SJCRH30 (cell line): ENCODE results near the gene TMEM232. TPM values are rescaled to one million over a fixed set of nuclear protein-coding genes. Genes with fewer than 3 reads are reported as not detected.

ENCODE experiments used
- DNase-seq, 2 experiments: peaks; one replicate each; pipeline ENCODE4 v3.0.0-alpha.2; 2015 to 2020
- H3K27ac ChIP-seq: fragments of 250-450 bp; sonication (Bioruptor Pico); 2 replicates; pipeline ENCODE4 v1.5.1; 2020; ENCODE audit warnings: mild to moderate bottlenecking, moderate library complexity
- H3K27me3 ChIP-seq: fragments of 250-450 bp; sonication (Bioruptor Pico); 2 replicates; pipeline ENCODE4 v1.5.1; 2020; ENCODE audit warnings: mild to moderate bottlenecking, moderate library complexity
- H3K36me3 ChIP-seq: fragments of 250-450 bp; sonication (Bioruptor Pico); 2 replicates; pipeline ENCODE4 v1.5.1; 2020; ENCODE audit warnings: mild to moderate bottlenecking, moderate library complexity
- H3K4me1 ChIP-seq: fragments of 250-450 bp; sonication (Bioruptor Pico); 2 replicates; pipeline ENCODE4 v1.5.1; 2020; ENCODE audit warnings: mild to moderate bottlenecking, moderate library complexity
- H3K4me3 ChIP-seq: fragments of 250-450 bp; sonication (Bioruptor Pico); 2 replicates; pipeline ENCODE4 v1.5.1; 2020; ENCODE audit warnings: mild to moderate bottlenecking, moderate library complexity
- H3K9me3 ChIP-seq: fragments of 250-450 bp; sonication (Bioruptor Pico); replicated peaks from 2 replicates; pipeline ENCODE4 v1.5.1; 2020; ENCODE audit warnings: mild to moderate bottlenecking, moderate library complexity
- total RNA-seq: library from RNA; depleted of rRNA; stranded (reverse); fragments of >200 nt; shearing (Covaris generic); gene quantifications from 2 replicates; pipeline ENCODE4 v1.2.3, GENCODE V29; 2014

The TMEM232 gene
- total RNA-seq, 1 experiment from 2014 or later = 0.97 TPM

GRCh38 chr5:110616009-110616408, 110.5 kb downstream of the TMEM232 start:
- Histone ChIP-seq H3K36me3 (no peaks in the 10 kb centered on the region), H3K27ac (no peak overlapping the region), H3K4me3 (no peak overlapping the region), H3K4me1 (no peaks in the 10 kb centered on the region), H3K9me3 (peaks cover 13% of the 10 kb centered on the region), H3K27me3 (peaks cover 3% of the 10 kb centered on the region; the same call in 1 of the 2 replicates)
- DNase-seq = no peak

- Histone ChIP-seq H3K4me3 (no peak overlapping the region), H3K9me3 (peaks cover 13% of the 10 kb centered on the region), H3K27me3 (peaks cover 3% of the 10 kb centered on the region; the same call in 1 of the 2 replicates), H3K4me1 (no peaks in the 10 kb centered on the region), H3K27ac (no peak overlapping the region), H3K36me3 (no peaks in the 10 kb centered on the region)
- DNase-seq = no peak
Measured at GRCh38 chr5:110612794-110613247, 113.7 kb downstream of the TMEM232 start.

- Histone ChIP-seq H3K4me1 (no peaks in the 10 kb centered on the region), H3K36me3 (no peaks in the 10 kb centered on the region), H3K4me3 (no peak overlapping the region), H3K9me3 (peaks cover 13% of the 10 kb centered on the region), H3K27ac (no peak overlapping the region), H3K27me3 (peaks cover 2% of the 10 kb centered on the region; the same call in 1 of the 2 replicates)
- DNase-seq = no peak
Measured at GRCh38 chr5:110611817-110612216, 114.7 kb downstream of the TMEM232 start.

GRCh38 chr5:110594866-110595265, 131.6 kb downstream of the TMEM232 start:
- Histone ChIP-seq H3K27me3 (no peaks in the 10 kb centered on the region), H3K36me3 (no peaks in the 10 kb centered on the region)

GRCh38 chr5:110590187-110590586, 136.3 kb downstream of the TMEM232 start:
- DNase-seq = peak; percentile 7 to 55
- H3K4me3 ChIP-seq = no peak overlapping the region
- no peaks in the 10 kb centered on the region for H3K27me3 ChIP-seq
- H3K4me1 ChIP-seq = no peaks in the 10 kb centered on the region
- no peaks in the 10 kb centered on the region for H3K9me3 ChIP-seq
- no peak overlapping the region for H3K27ac ChIP-seq
- H3K36me3 ChIP-seq = no peaks in the 10 kb centered on the region

More at GRCh38 chr5:110594866-110595265, 131.6 kb downstream of the TMEM232 start:
- no peaks in the 10 kb centered on the region for H3K4me1 ChIP-seq
- H3K9me3 ChIP-seq = no peaks in the 10 kb centered on the region
- DNase-seq = no peak
- no peak overlapping the region for H3K27ac ChIP-seq
- H3K4me3 ChIP-seq = no peak overlapping the region

GRCh38 chr5:110588286-110588980, 138.0 kb downstream of the TMEM232 start:
- no peaks in the 10 kb centered on the region for H3K4me1 ChIP-seq
- no peak overlapping the region for H3K27ac ChIP-seq
- H3K27me3 ChIP-seq = no peaks in the 10 kb centered on the region
- no peaks in the 10 kb centered on the region for H3K36me3 ChIP-seq
- no peak for DNase-seq
- H3K4me3 ChIP-seq = no peak overlapping the region
- no peaks in the 10 kb centered on the region for H3K9me3 ChIP-seq

GRCh38 chr5:110580625-110581024, 145.8 kb downstream of the TMEM232 start:
- no peaks in the 10 kb centered on the region for H3K9me3 ChIP-seq

GRCh38 chr5:110572729-110573128, 153.7 kb downstream of the TMEM232 start:
- Histone ChIP-seq H3K4me1 (no peaks in the 10 kb centered on the region), H3K9me3 (no peaks in the 10 kb centered on the region), H3K27ac (no peak overlapping the region), H3K4me3 (no peak overlapping the region), H3K36me3 (no peaks in the 10 kb centered on the region), H3K27me3 (no peaks in the 10 kb centered on the region)
- no peak for DNase-seq

More at GRCh38 chr5:110580625-110581024, 145.8 kb downstream of the TMEM232 start:
- Histone ChIP-seq H3K36me3 (no peaks in the 10 kb centered on the region), H3K27me3 (no peaks in the 10 kb centered on the region), H3K4me3 (no peak overlapping the region), H3K4me1 (no peaks in the 10 kb centered on the region), H3K27ac (no peak overlapping the region)
- no peak for DNase-seq

- Histone ChIP-seq H3K9me3 (no peaks in the 10 kb centered on the region), H3K4me3 (no peak overlapping the region), H3K4me1 (no peaks in the 10 kb centered on the region), H3K27ac (no peak overlapping the region), H3K27me3 (no peaks in the 10 kb centered on the region), H3K36me3 (no peaks in the 10 kb centered on the region)
- DNase-seq = no peak
Measured at GRCh38 chr5:110562191-110562590, 164.3 kb downstream of the TMEM232 start.

- Histone ChIP-seq H3K27ac (no peak overlapping the region), H3K36me3 (no peaks in the 10 kb centered on the region), H3K27me3 (no peaks in the 10 kb centered on the region), H3K4me3 (no peak overlapping the region), H3K9me3 (no peaks in the 10 kb centered on the region), H3K4me1 (no peaks in the 10 kb centered on the region)
- no peak for DNase-seq
Measured at GRCh38 chr5:110561510-110561909, 165.0 kb downstream of the TMEM232 start.

- H3K27ac ChIP-seq = no peak overlapping the region
- H3K36me3 ChIP-seq = no peaks in the 10 kb centered on the region
- DNase-seq = no peak
- H3K9me3 ChIP-seq = no peaks in the 10 kb centered on the region
- H3K4me3 ChIP-seq = no peak overlapping the region
- H3K27me3 ChIP-seq = no peaks in the 10 kb centered on the region
- no peaks in the 10 kb centered on the region for H3K4me1 ChIP-seq
Measured at GRCh38 chr5:110549301-110549700, 177.2 kb downstream of the TMEM232 start.

GRCh38 chr5:110548171-110548570, 178.3 kb downstream of the TMEM232 start:
- Histone ChIP-seq H3K9me3 (no peaks in the 10 kb centered on the region), H3K36me3 (no peaks in the 10 kb centered on the region), H3K27ac (no peak overlapping the region), H3K4me3 (no peak overlapping the region), H3K4me1 (no peaks in the 10 kb centered on the region), H3K27me3 (no peaks in the 10 kb centered on the region)
- DNase-seq = no peak

- Histone ChIP-seq H3K27ac (no peak overlapping the region), H3K4me1 (no peaks in the 10 kb centered on the region), H3K27me3 (no peaks in the 10 kb centered on the region), H3K36me3 (no peaks in the 10 kb centered on the region), H3K9me3 (no peaks in the 10 kb centered on the region), H3K4me3 (no peak overlapping the region)
- DNase-seq = no peak
Measured at GRCh38 chr5:110547495-110547894, 179.0 kb downstream of the TMEM232 start.

- no peaks in the 10 kb centered on the region for H3K9me3 ChIP-seq
- DNase-seq = no peak
- H3K4me1 ChIP-seq = no peaks in the 10 kb centered on the region
- H3K4me3 ChIP-seq = no peak overlapping the region
- no peaks in the 10 kb centered on the region for H3K36me3 ChIP-seq
- no peak overlapping the region for H3K27ac ChIP-seq
- H3K27me3 ChIP-seq = no peaks in the 10 kb centered on the region
Measured at GRCh38 chr5:110545716-110546115, 180.8 kb downstream of the TMEM232 start.

GRCh38 chr5:110544603-110545002, 181.9 kb downstream of the TMEM232 start:
- Histone ChIP-seq H3K9me3 (no peaks in the 10 kb centered on the region), H3K4me1 (no peaks in the 10 kb centered on the region), H3K36me3 (no peaks in the 10 kb centered on the region), H3K27ac (no peak overlapping the region), H3K4me3 (no peak overlapping the region), H3K27me3 (no peaks in the 10 kb centered on the region)
- no peak for DNase-seq

GRCh38 chr5:110542949-110543348, 183.5 kb downstream of the TMEM232 start:
- Histone ChIP-seq H3K4me3 (no peak overlapping the region), H3K27me3 (no peaks in the 10 kb centered on the region), H3K27ac (no peak overlapping the region), H3K9me3 (no peaks in the 10 kb centered on the region), H3K36me3 (no peaks in the 10 kb centered on the region), H3K4me1 (no peaks in the 10 kb centered on the region)
- DNase-seq = no peak
